BE2C (cell line): ENCODE measurements around the gene HOXD4.
A peak's percentile ranks its signal among the peaks of the same experiment; 100 is the strongest.

Experiments
- DNase-seq: peaks from one replicate; pipeline ENCODE4 v3.0.0-alpha.2; 2020
- H3K27me3 ChIP-seq: fragments of 250-450 bp; sonication (Bioruptor Pico); 2 replicates; pipeline ENCODE4 v1.5.1; 2020; ENCODE audit warnings: mild to moderate bottlenecking
- H3K36me3 ChIP-seq: fragments of 250-450 bp; sonication (Bioruptor Pico); 2 replicates; pipeline ENCODE4 v1.5.1; 2020; ENCODE audit warnings: mild to moderate bottlenecking
- H3K4me1 ChIP-seq: fragments of 250-450 bp; sonication (Bioruptor Pico); 2 replicates; pipeline ENCODE4 v1.5.1; 2020
- H3K4me3 ChIP-seq: 2 replicates; pipeline ENCODE4 v1.5.1; 2011; ENCODE audit warnings: low read depth, low read length
- H3K9me3 ChIP-seq: fragments of 250-450 bp; sonication (Bioruptor Pico); 2 replicates; pipeline ENCODE4 v1.5.1; 2020
- TF ChIP-seq, protein P1 (sequence below): IDR thresholded peaks from 2 replicates; pipeline ENCODE4 v1.5.1; 2012; ENCODE audit warnings: mild to moderate bottlenecking, low read depth, low read length

HOXD4 gene

GRCh38 chr2:176158186-176158591 lies 6.8 kb downstream of the HOXD4 start:
- no peaks in the 10 kb centered on the region for H3K36me3 ChIP-seq
- TF ChIP-seq, protein P1, sequence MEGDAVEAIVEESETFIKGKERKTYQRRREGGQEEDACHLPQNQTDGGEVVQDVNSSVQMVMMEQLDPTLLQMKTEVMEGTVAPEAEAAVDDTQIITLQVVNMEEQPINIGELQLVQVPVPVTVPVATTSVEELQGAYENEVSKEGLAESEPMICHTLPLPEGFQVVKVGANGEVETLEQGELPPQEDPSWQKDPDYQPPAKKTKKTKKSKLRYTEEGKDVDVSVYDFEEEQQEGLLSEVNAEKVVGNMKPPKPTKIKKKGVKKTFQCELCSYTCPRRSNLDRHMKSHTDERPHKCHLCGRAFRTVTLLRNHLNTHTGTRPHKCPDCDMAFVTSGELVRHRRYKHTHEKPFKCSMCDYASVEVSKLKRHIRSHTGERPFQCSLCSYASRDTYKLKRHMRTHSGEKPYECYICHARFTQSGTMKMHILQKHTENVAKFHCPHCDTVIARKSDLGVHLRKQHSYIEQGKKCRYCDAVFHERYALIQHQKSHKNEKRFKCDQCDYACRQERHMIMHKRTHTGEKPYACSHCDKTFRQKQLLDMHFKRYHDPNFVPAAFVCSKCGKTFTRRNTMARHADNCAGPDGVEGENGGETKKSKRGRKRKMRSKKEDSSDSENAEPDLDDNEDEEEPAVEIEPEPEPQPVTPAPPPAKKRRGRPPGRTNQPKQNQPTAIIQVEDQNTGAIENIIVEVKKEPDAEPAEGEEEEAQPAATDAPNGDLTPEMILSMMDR, result no peak
- peak overlapping the region; percentile 76 for H3K4me3 ChIP-seq
- H3K9me3 ChIP-seq, result no peaks in the 10 kb centered on the region
- no peaks in the 10 kb centered on the region for H3K27me3 ChIP-seq
- no peaks in the 10 kb centered on the region for H3K4me1 ChIP-seq
- peak; percentile 39 for DNase-seq

GRCh38 chr2:176158855-176159662 lies 7.7 kb downstream of the HOXD4 start:
- H3K9me3 ChIP-seq, result no peaks in the 10 kb centered on the region
- no peak for DNase-seq
- H3K27me3 ChIP-seq, result no peaks in the 10 kb centered on the region
- TF ChIP-seq, protein P1, result no peak
- peak overlapping the region; percentile 76 for H3K4me3 ChIP-seq
- no peaks in the 10 kb centered on the region for H3K36me3 ChIP-seq
- H3K4me1 ChIP-seq, result no peaks in the 10 kb centered on the region

DNA sequence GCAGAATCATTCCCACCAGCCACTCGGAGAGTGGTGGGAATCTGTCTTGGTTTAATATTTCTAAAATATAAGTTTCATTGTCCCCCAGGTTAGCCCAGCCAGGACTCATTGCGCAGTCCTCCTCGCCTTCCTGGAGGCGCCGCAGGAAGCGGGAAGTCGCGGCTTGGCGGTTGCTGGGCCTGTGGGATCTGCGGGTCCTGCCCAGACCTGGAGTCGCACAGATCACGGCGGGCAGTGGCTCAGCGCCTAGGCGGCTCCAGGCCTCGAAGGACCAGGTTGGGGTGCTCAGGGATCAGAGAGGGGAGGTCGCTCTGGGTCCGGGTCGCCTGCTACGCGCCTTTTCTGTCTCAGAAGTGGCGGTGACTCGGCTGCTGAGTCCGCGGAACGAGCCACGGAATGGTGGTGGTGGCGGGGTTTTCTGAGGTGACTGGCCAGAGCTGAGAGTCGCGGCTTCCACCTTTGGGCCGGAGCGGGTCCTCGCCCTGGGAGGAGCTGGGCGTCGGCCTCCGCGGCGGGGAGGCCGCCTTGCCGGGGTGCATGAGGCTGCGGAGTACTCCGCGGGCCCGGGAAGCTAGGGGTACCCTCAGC lies 8.4 kb downstream of the HOXD4 start:
- Histone ChIP-seq H3K36me3 (no peaks in the 10 kb centered on the region), H3K4me1 (no peaks in the 10 kb centered on the region), H3K4me3 (no peak overlapping the region), H3K9me3 (no peaks in the 10 kb centered on the region), H3K27me3 (no peaks in the 10 kb centered on the region)
- TF ChIP-seq, protein P1, result no peak
- DNase-seq, result no peak

DNA sequence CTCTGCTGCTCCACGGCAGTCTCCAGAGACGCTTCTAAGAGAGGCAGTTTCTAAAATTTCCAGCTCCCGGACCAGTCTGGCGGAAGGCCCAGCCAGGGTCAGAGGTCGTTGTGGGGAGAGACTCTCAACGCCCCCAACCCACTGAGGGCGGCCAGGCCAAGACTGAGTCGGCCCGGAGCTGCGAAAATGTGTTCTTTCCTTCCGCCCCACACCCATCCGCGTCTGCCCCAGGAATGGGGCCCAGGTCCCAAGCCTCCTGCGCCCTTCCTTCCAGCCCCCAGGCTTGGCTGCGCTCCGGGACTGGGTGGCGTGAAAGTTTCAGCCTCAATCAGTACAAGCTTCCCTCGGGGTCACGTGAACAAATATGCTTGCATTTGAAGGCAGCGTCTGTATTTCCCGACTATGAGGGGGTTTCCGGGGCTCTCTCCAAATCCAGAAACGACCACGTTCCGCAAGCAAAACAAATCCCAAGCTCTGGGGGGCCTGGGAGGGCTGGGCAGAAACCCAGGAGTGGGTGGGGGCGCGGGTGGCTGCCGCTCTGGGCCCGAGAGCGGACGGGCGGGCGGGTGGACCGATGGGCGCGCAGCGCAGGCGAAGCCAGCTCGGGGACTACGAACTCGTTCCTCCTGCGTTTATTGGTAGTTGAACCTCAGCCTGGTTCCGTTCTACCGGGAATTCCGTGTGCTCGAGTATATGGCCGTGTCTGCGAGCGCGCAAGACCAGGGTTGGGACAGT lies 9.1 kb downstream of the HOXD4 start:
- H3K4me3 ChIP-seq, result no peak overlapping the region
- TF ChIP-seq, protein P1, result no peak
- no peaks in the 10 kb centered on the region for H3K27me3 ChIP-seq

DNA sequence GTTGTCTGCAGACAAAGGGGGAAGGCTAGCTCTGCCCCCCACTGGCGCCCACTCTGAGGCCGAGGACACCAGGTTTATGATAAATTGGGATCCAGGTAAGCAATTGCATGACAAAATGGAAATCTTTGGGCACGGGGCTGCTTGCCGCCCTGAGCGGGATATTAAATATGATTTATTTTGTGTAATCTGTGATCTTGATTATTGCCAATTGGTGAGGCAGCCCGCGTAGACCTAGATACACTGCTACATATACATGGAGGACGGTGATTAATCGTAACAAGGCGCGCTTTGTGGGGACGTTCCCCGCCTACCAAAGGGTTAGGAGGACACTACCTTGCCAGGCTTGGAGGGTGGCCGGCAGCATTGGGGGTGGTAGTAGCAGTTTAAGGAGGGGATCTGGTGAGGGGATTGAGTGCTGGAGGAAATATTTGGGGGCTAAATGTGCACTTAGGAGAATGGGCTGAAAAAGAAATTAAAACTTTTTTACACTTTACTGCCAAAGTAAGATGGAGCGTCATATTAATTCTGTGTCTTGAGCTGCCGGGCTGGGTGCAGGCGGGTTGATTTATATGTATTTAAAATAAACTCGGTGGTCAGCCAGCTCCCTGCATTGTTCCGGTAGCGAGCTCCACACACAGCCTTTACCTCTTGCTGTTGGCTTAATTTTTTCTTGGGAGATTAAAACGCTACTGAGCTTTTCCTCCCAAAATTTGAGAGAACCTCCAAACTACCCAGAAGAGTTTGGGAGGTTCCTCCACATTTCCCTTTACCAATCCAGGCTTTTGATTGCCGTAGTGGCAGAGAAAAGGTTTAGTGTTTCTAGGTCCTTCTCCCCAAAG lies 9.9 kb downstream of the HOXD4 start:
- H3K4me1 ChIP-seq, result no peaks in the 10 kb centered on the region
- H3K9me3 ChIP-seq, result no peaks in the 10 kb centered on the region
- H3K36me3 ChIP-seq, result no peaks in the 10 kb centered on the region
- no peak overlapping the region for H3K4me3 ChIP-seq
- H3K27me3 ChIP-seq, result no peaks in the 10 kb centered on the region
- no peak for DNase-seq
- TF ChIP-seq, protein P1, result no peak

More for the DNA sequence above, 9.1 kb downstream of the HOXD4 start:
- H3K36me3 ChIP-seq, result no peaks in the 10 kb centered on the region
- H3K9me3 ChIP-seq, result no peaks in the 10 kb centered on the region
- no peaks in the 10 kb centered on the region for H3K4me1 ChIP-seq
- no peak for DNase-seq
